Motor neuron (in vitro differentiated cells): ENCODE results near the gene PHOX2B. TPM values are rescaled to one million over a fixed set of nuclear protein-coding genes. Genes with fewer than 3 reads are reported as not detected.
A peak's percentile ranks its signal among the peaks of the same experiment; 100 is the strongest.
"Not testable (repeated sequence)": the region's sequence is repeated elsewhere in the genome, so short reads cannot be mapped to it uniquely, and the experiment has no call there.

ENCODE experiments used
- ATAC-seq, 8 experiments: fragments of 200-7000 bp; cut with Tn5 transposase; replicated peaks in 6 of 8; 2 replicates each; pipeline ENCODE4 v1.8.0; 2021; ENCODE audit warnings: mild to moderate bottlenecking in 8 of 8, moderate library complexity in 8 of 8
- H3K27ac ChIP-seq, 2 donors: fragments of 250-450 bp; sonication (Bioruptor Pico); 2 replicates each; pipeline ENCODE4 v1.9.0; 2021; ENCODE audit warnings: antibody characterized with exemption in 2 of 2, mild to moderate bottlenecking in 2 of 2, moderate library complexity in 1 of 2
- H3K4me1 ChIP-seq, 2 donors: fragments of 250-450 bp; sonication (Bioruptor Pico); replicated peaks in 1 of 2; 2 replicates each; pipeline ENCODE4 v1.6.1; 2021; ENCODE audit warnings: antibody characterized with exemption in 2 of 2, mild to moderate bottlenecking in 2 of 2, moderate library complexity in 1 of 2
- H3K4me3 ChIP-seq, 5 donors: fragments of 250-450 bp; sonication (Bioruptor Pico); 2 replicates each; pipeline ENCODE4 v1.9.0; 2021; ENCODE audit warnings: antibody characterized with exemption in 5 of 5, mild to moderate bottlenecking in 5 of 5, moderate library complexity in 4 of 5
- WGBS, 10 experiments: fragments of 450-650 bp; shearing (Covaris generic); methylation state at CpG; one replicate each; pipeline ENCODE4 v1.0.0; 2022; 5-methylcytosine and 5-hydroxymethylcytosine counted together
- in situ Hi-C, 9 experiments: fragments of 400-800 bp; cut with MboI; loops; one replicate each; pipeline ENCODE4 v1.15.0; 2021; ENCODE audit warnings: low sequenced_read_pairs in 9 of 9, low pct_unique_long_range_greater_than_20kb in 2 of 9; ENCODE audit not compliant: unreplicated experiment in 9 of 9
- total RNA-seq, 8 experiments: library from RNA; unstranded; fragments of 300-600 nt; gene quantifications; 2 replicates each; pipeline versions ENCODE4 v1.2.3 to v1.2.4, GENCODE V29; 2022

PHOX2B gene
- total RNA-seq, 8 experiments from 2014 or later, result 0.09 to 0.52 (median 0.20) TPM; not detected in 3

GRCh38 chr4:41745292-41746024 lies 3.1 kb downstream of the PHOX2B start:
- Histone ChIP-seq H3K27ac (no peak overlapping the region), H3K4me1 (peaks cover 0 to 14% of the 10 kb centered on the region in 2 donors), H3K4me3 (peak overlapping the region in 1 of 5 donors; percentile 5)
- peak in 2 of 8 experiments; percentile 13 to 33 for ATAC-seq
- in situ Hi-C loops, result no loop called here
- 0 to 45% (median 11%) methylated on average over 3 to 11 of the region's 54 CpGs; no CpG with 5 or more reads in 1 of the 10 experiments for WGBS, 10 experiments

- WGBS, 10 experiments, result 1 to 56% (median 14%) methylated on average over 3 to 30 of the region's 33 CpGs
- Histone ChIP-seq H3K4me1 (peaks cover 0 to 10% of the 10 kb centered on the region in 2 donors), H3K4me3 (no peak overlapping the region), H3K27ac (no peak overlapping the region)
- ATAC-seq, result no peak
- in situ Hi-C loops, result no loop called here
Observed at GRCh38 chr4:41744572-41745291, 3.8 kb downstream of the PHOX2B start.

- WGBS, 10 experiments, result 40 to 89% (median 83%) methylated on average over 1 to 2 of the region's 2 CpGs; no CpG with 5 or more reads in 5 of the 10 experiments
- no peak overlapping the region for H3K27ac ChIP-seq
- peak in 2 of 8 experiments; percentile 64 to 86 for ATAC-seq
- in situ Hi-C loops, result no loop called here
- H3K4me1 ChIP-seq, result peaks cover 0 to 4% of the 10 kb centered on the region in 2 donors
- no peak overlapping the region for H3K4me3 ChIP-seq
Observed at GRCh38 chr4:41741354-41741753, 7.2 kb downstream of the PHOX2B start.

- H3K27ac ChIP-seq, ATAC-seq, H3K4me1 ChIP-seq, in situ Hi-C loops, H3K4me3 ChIP-seq: not testable (repeated sequence)
- 0 to 100% (median 37%) methylated on average over 1 to 8 of the region's 8 CpGs; no CpG with 5 or more reads in 1 of the 10 experiments for WGBS, 10 experiments
Observed at GRCh38 chr4:41737491-41737890, 11.0 kb downstream of the PHOX2B start.

GRCh38 chr4:41734371-41734770 lies 14.2 kb downstream of the PHOX2B start:
- 25 to 100% (median 88%) methylated on average over 1 to 3 of the region's 3 CpGs; no CpG with 5 or more reads in 2 of the 10 experiments for WGBS, 10 experiments
- Histone ChIP-seq H3K4me3 (no peak overlapping the region), H3K27ac (no peak overlapping the region), H3K4me1 (peaks cover 2 to 7% of the 10 kb centered on the region in 2 donors)
- no peak for ATAC-seq
- in situ Hi-C loops, result no loop called here

GRCh38 chr4:41731569-41732126 lies 16.9 kb downstream of the PHOX2B start:
- 0 to 75% (median 40%) methylated on average over 1 to 10 of the region's 12 CpGs; no CpG with 5 or more reads in 1 of the 10 experiments for WGBS, 10 experiments
- peak in 5 of 8 experiments; percentile 57 to 79 (median 70) for ATAC-seq
- Histone ChIP-seq H3K4me3 (no peak overlapping the region), H3K4me1 (peaks cover 2 to 7% of the 10 kb centered on the region in 2 donors), H3K27ac (no peak overlapping the region)
- in situ Hi-C loops, result no loop called here

- in situ Hi-C loops, result no loop called here
- Histone ChIP-seq H3K4me3 (no peak overlapping the region), H3K4me1 (peaks cover 2 to 7% of the 10 kb centered on the region in 2 donors), H3K27ac (no peak overlapping the region)
- 29 to 100% (median 90%) methylated on average over 1 to 3 of the region's 3 CpGs; no CpG with 5 or more reads in 2 of the 10 experiments for WGBS, 10 experiments
- no peak for ATAC-seq
Observed at GRCh38 chr4:41728573-41728913, 20.0 kb downstream of the PHOX2B start.

GRCh38 chr4:41727861-41728572 lies 20.5 kb downstream of the PHOX2B start:
- no peak overlapping the region for H3K4me3 ChIP-seq
- in situ Hi-C loops, result no loop called here
- H3K27ac ChIP-seq, result no peak overlapping the region
- peaks cover 2 to 7% of the 10 kb centered on the region in 2 donors for H3K4me1 ChIP-seq
- ATAC-seq, result no peak
- WGBS, 10 experiments, result 50 to 92% (median 79%) methylated on average over 1 to 3 of the region's 4 CpGs; no CpG with 5 or more reads in 4 of the 10 experiments

GRCh38 chr4:41725254-41725653 lies 23.3 kb downstream of the PHOX2B start:
- H3K4me1 ChIP-seq, result no peaks in the 10 kb centered on the region
- in situ Hi-C loops, result no loop called here
- H3K4me3 ChIP-seq, result no peak overlapping the region
- no peak overlapping the region for H3K27ac ChIP-seq
- WGBS, 10 experiments, result 0 to 50% (median 0%) methylated on average over 1 of the region's 1 CpG; no CpG with 5 or more reads in 3 of the 10 experiments
- ATAC-seq, result no peak

- ATAC-seq, result no peak
- Histone ChIP-seq H3K27ac (no peak overlapping the region), H3K4me1 (no peaks in the 10 kb centered on the region), H3K4me3 (no peak overlapping the region)
- in situ Hi-C loops, result loop anchor here in 1 of 9 experiments (25.0 kb wide), 1 partner anchor 164 kb away; no protein-coding TSS in a partner anchor
- 30 to 80% (median 66%) methylated on average over 1 to 3 of the region's 3 CpGs for WGBS, 10 experiments
Observed at GRCh38 chr4:41723286-41723685, 25.2 kb downstream of the PHOX2B start.

GRCh38 chr4:41722181-41722580 lies 26.3 kb downstream of the PHOX2B start:
- in situ Hi-C loops, result loop anchor here in 1 of 9 experiments (25.0 kb wide), 1 partner anchor 165 kb away; no protein-coding TSS in a partner anchor
- Histone ChIP-seq H3K4me1 (no peaks in the 10 kb centered on the region), H3K4me3 (no peak overlapping the region), H3K27ac (no peak overlapping the region)
- no peak for ATAC-seq
- 89 to 100% methylated on average over 1 of the region's 1 CpG; no CpG with 5 or more reads in 8 of the 10 experiments for WGBS, 10 experiments

GRCh38 chr4:41719417-41719816 lies 29.1 kb downstream of the PHOX2B start:
- H3K4me3 ChIP-seq, result no peak overlapping the region
- in situ Hi-C loops, result loop anchor here in 1 of 9 experiments (25.0 kb wide), 1 partner anchor 168 kb away; no protein-coding TSS in a partner anchor
- 6 to 82% (median 55%) methylated on average over 1 to 2 of the region's 2 CpGs; no CpG with 5 or more reads in 2 of the 10 experiments for WGBS, 10 experiments
- H3K27ac ChIP-seq, result no peak overlapping the region
- H3K4me1 ChIP-seq, result no peaks in the 10 kb centered on the region
- no peak for ATAC-seq
